Pancreas (tissue), 10 donors: ENCODE results near the gene DNER. TPM values are rescaled to one million over a fixed set of nuclear protein-coding genes. Genes with fewer than 3 reads are reported as not detected.
"Not testable (repeated sequence)": the region's sequence is repeated elsewhere in the genome, so short reads cannot be mapped to it uniquely, and the experiment has no call there.

Source experiments
- ATAC-seq, 4 donors: fragments of 200-7000 bp; cut with Tn5 transposase; one replicate each; pipeline versions ENCODE4 v1.8.0 to v1.9.1; 2020; ENCODE audit warnings: mild to moderate bottlenecking in 4 of 4, moderate library complexity in 4 of 4
- DNase-seq, 6 donors: peaks; one replicate each; pipeline ENCODE4 v3.0.0-alpha.2; 2020
- FAIRE-seq: peaks from 2 replicates; lab custom pipeline; 2012; peaks lifted over from hg19 to GRCh38; lab: Jason Lieb, UNC
- H3K27ac ChIP-seq, 4 donors: fragments of 200-600 bp; sonication (generic); 1 replicate in 3 of 4; 2 replicates in 1 of 4; pipeline versions ENCODE4 v1.5.0 to v1.8.0; 2020
- H3K27me3 ChIP-seq, 4 donors: fragments of 200-600 bp; one replicate each; pipeline ENCODE4 v1.8.0; 2021
- H3K36me3 ChIP-seq, 3 donors: fragments of 200-600 bp; sonication (generic) in 1 of 3; one replicate each; pipeline versions ENCODE4 v1.5.0 to v1.8.0; 2020 to 2021
- H3K4me1 ChIP-seq, 3 donors: fragments of 200-600 bp; one replicate each; pipeline ENCODE4 v1.8.0; 2021
- H3K4me3 ChIP-seq, 4 donors: fragments of 200-600 bp; sonication (generic) in 2 of 4; one replicate each; pipeline versions ENCODE4 v1.5.0 to v1.8.0; 2020 to 2021
- H3K9me3 ChIP-seq, 4 donors: fragments of 200-600 bp; one replicate each; pipeline ENCODE4 v1.8.0; 2021
- CTCF ChIP-seq, 4 donors: fragments of 200-600 bp; sonication (generic) in 3 of 4; IDR thresholded peaks; one replicate each; pipeline versions ENCODE4 v1.5.0 to v1.8.0; 2021; ENCODE audit warnings: antibody characterized with exemption in 4 of 4
- WGBS, 2 donors: extraction: QIAGEN DNeasy Blood & Tissue Kit; methylation state at CpG; one replicate each; pipeline ENCODE4 v1.1.7; 2013; 5-methylcytosine and 5-hydroxymethylcytosine counted together
- intact Hi-C, 3 donors: fragments of 100-400 bp; cut with DNase I; formaldehyde crosslinking; loops; one replicate each; pipeline versions ENCODE4 v1.11.1 to v1.14.2; 2022
- polyA plus RNA-seq, 2 donors: library from polyadenylated mRNA; stranded (reverse); fragments of 200-250 nt; gene quantifications; one replicate each; pipeline ENCODE4 v1.2.3, GENCODE V29; 2013
- total RNA-seq, 6 donors: library from RNA; stranded (reverse); fragmentation: NEBNext Ultra II Directional in 4 of 6; extraction: Animal tissue kit (Norgen Biotek cat#: 25700) in 4 of 6; gene quantifications; one replicate each; pipeline versions ENCODE4 v1.2.1 to v1.2.4, GENCODE V29; 2021 to 2023
- donor health status: healthy with polysubstance abuse.
- donor health status: DM: no; HTN: no; CAD: no; lungs with moderate emphysema.
- donor health status: DM: no; HTN: no; CAD: no.
- donor health status: control.
- donor health status: control.
- donor health status: Bipolar disorder and iron deficiency.
- donor health status: DM: yes; HTN: yes; CAD: no.
- donor health status: DM: no; HTN: no; CAD: no.
- donor health status: DM: no; HTN: no; CAD: no.
- donor health status: DM: yes; HTN: yes; CAD: no.

The DNER gene
- total and polyA plus RNA-seq, 8 donors = 0.25 to 2.3 (median 0.44) TPM

- no peak for ATAC-seq
- no peak for FAIRE-seq
- Histone ChIP-seq H3K27me3 (no peaks in the 10 kb centered on the region), H3K27ac (no peak overlapping the region), H3K4me3 (no peak overlapping the region), H3K9me3 (no peaks in the 10 kb centered on the region), H3K4me1 (no peaks in the 10 kb centered on the region), H3K36me3 (no peaks in the 10 kb centered on the region)
- DNase-seq = no peak
- WGBS, 2 donors = 78% methylated on average over 2 of the region's 2 CpGs
- no peak for TF ChIP-seq CTCF (IDR thresholded peaks at IDR 0.05)
- intact Hi-C loops = no loop called here
These were observed 12.3 kb upstream of the DNER start for GRCh38 chr2:229726643-229727042.

- Histone ChIP-seq H3K27me3 (no peaks in the 10 kb centered on the region), H3K27ac (no peak overlapping the region), H3K4me3 (no peak overlapping the region), H3K36me3 (no peaks in the 10 kb centered on the region), H3K4me1 (no peaks in the 10 kb centered on the region), H3K9me3 (no peaks in the 10 kb centered on the region)
- intact Hi-C loops = no loop called here
- DNase-seq (no peak), ATAC-seq (no peak), FAIRE-seq (no peak)
- WGBS, 2 donors = 38 to 45% methylated on average over 7 of the region's 7 CpGs
- no peak for TF ChIP-seq CTCF (IDR thresholded peaks at IDR 0.05)
These were observed 11.6 kb upstream of the DNER start for GRCh38 chr2:229725716-229726574.

GRCh38 chr2:229723192-229723591, 8.8 kb upstream of the DNER start:
- peaks cover 0 to 17% (median 0%) of the 10 kb centered on the region in 4 donors for H3K27me3 ChIP-seq
- ATAC-seq, H3K9me3 ChIP-seq, intact Hi-C loops, H3K36me3 ChIP-seq, H3K27ac ChIP-seq, DNase-seq, H3K4me1 ChIP-seq, H3K4me3 ChIP-seq, FAIRE-seq: not testable (repeated sequence)
- WGBS, 2 donors = 74 to 83% methylated on average over 3 of the region's 3 CpGs

- Histone ChIP-seq H3K27me3 (peaks cover 0 to 42% (median 3%) of the 10 kb centered on the region in 4 donors), H3K9me3 (no peaks in the 10 kb centered on the region), H3K27ac (no peak overlapping the region), H3K36me3 (no peaks in the 10 kb centered on the region), H3K4me3 (no peak overlapping the region), H3K4me1 (no peaks in the 10 kb centered on the region)
- ATAC-seq (no peak), DNase-seq (no peak), FAIRE-seq (no peak)
- no peak for TF ChIP-seq CTCF (IDR thresholded peaks at IDR 0.05)
- intact Hi-C loops = no loop called here
- WGBS, 2 donors = 47 to 58% methylated on average over 3 of the region's 3 CpGs
These were observed 5.7 kb upstream of the DNER start for GRCh38 chr2:229719926-229720647.

GRCh38 chr2:229718057-229718456, 3.7 kb upstream of the DNER start:
- H3K27me3 ChIP-seq = peaks cover 0 to 49% (median 8%) of the 10 kb centered on the region in 4 donors
- no peak for FAIRE-seq

More at GRCh38 chr2:229718057-229718456, 3.7 kb upstream of the DNER start:
- Histone ChIP-seq H3K27ac (no peak overlapping the region), H3K4me1 (peaks cover 3 to 7% (median 4%) of the 10 kb centered on the region in 3 donors), H3K4me3 (no peak overlapping the region), H3K36me3 (no peaks in the 10 kb centered on the region), H3K9me3 (no peaks in the 10 kb centered on the region)
- 22% methylated on average over 2 of the region's 2 CpGs for WGBS, 2 donors
- TF ChIP-seq CTCF (IDR thresholded peaks at IDR 0.05) = no peak
- intact Hi-C loops = no loop called here
- ATAC-seq = no peak
- DNase-seq = no peak
